Activated CD8-positive, alpha-beta T cell treated with anti-CD3 and anti-CD28 coated beads for 36 hours (primary cell): ENCODE data around the gene MOV10L1. TPM values are rescaled to one million over a fixed set of nuclear protein-coding genes. Genes with fewer than 3 reads are reported as not detected.
"Not testable (repeated sequence)": the region's sequence is repeated elsewhere in the genome, so short reads cannot be mapped to it uniquely, and the experiment has no call there.

Experiments
- ATAC-seq: fragments of 200-7000 bp; cut with Tn5 transposase; one replicate; pipeline ENCODE4 v1.10.0; 2021; ENCODE audit warnings: mild to moderate bottlenecking, moderate library complexity
- CTCF ChIA-PET: fragments of 350-600 bp; sonication (Branson Sonifier 250); formaldehyde crosslinking; loops from one replicate; lab custom pipeline; 2021; ENCODE audit warnings: antibody characterized with exemption; lab: Charles Lee
- POLR2A ChIA-PET: fragments of 350-600 bp; sonication (Branson Sonifier 250); formaldehyde crosslinking; loops from one replicate; lab custom pipeline; 2021; ENCODE audit warnings: antibody characterized with exemption; lab: Charles Lee
- DNase-seq: peaks from one replicate; pipeline ENCODE4 v3.0.0-alpha.2; 2020
- H3K27ac Mint-ChIP-seq: one replicate; pipeline ENCODE4 v1.8.0; 2021; ENCODE audit warnings: mild to moderate bottlenecking, mixed read lengths
- H3K27me3 Mint-ChIP-seq: one replicate; pipeline ENCODE4 v1.8.0; 2021; ENCODE audit warnings: mixed read lengths
- H3K36me3 Mint-ChIP-seq: one replicate; pipeline ENCODE4 v1.8.0; 2021; ENCODE audit warnings: low read depth, mixed read lengths
- H3K4me1 Mint-ChIP-seq: one replicate; pipeline ENCODE4 v1.8.0; 2021; ENCODE audit warnings: low read depth, mixed read lengths
- H3K4me3 Mint-ChIP-seq: one replicate; pipeline ENCODE4 v1.8.0; 2021; ENCODE audit warnings: mild to moderate bottlenecking, moderate library complexity, mixed read lengths
- H3K9me3 Mint-ChIP-seq: one replicate; pipeline ENCODE4 v1.8.0; 2021; ENCODE audit warnings: mixed read lengths
- CTCF ChIP-seq: fragments of 200-600 bp; IDR thresholded peaks from one replicate; pipeline ENCODE4 v1.8.0; 2022; ENCODE audit warnings: antibody characterized with exemption, mild to moderate bottlenecking
- intact Hi-C: fragments of 100-400 bp; cut with micrococcal nuclease; formaldehyde crosslinking; loops from one replicate; pipeline ENCODE4 v1.10.0; 2022
- total RNA-seq, 2 experiments: library from RNA; stranded (reverse); gene quantifications; one replicate each; pipeline ENCODE4 v1.2.3, GENCODE V29; 2021

MOV10L1 gene
- total RNA-seq, 2 experiments from 2014 or later, result 0.34 TPM; not detected in 1

GRCh38 chr22:50134481-50134880 lies 44.7 kb downstream of the MOV10L1 start:
- no peaks in the 10 kb centered on the region for H3K9me3 Mint-ChIP-seq
- H3K4me1 Mint-ChIP-seq, result no peaks in the 10 kb centered on the region
- TF ChIP-seq CTCF, result no peak
- intact Hi-C loops, result no loop called here
- no peak overlapping the region for H3K27ac Mint-ChIP-seq
- H3K36me3 Mint-ChIP-seq, result no peaks in the 10 kb centered on the region
- ATAC-seq (no peak), DNase-seq (no peak)
- H3K27me3 Mint-ChIP-seq, result peaks cover 26% of the 10 kb centered on the region
- no peak overlapping the region for H3K4me3 Mint-ChIP-seq
- POLR2A ChIA-PET, result no interaction called here
- CTCF ChIA-PET, result no interaction called here

GRCh38 chr22:50136581-50137015 lies 46.8 kb downstream of the MOV10L1 start:
- no peak overlapping the region for H3K4me3 Mint-ChIP-seq
- intact Hi-C loops, result no loop called here

GRCh38 chr22:50137277-50137676 lies 47.5 kb downstream of the MOV10L1 start:
- ATAC-seq, H3K27ac Mint-ChIP-seq, DNase-seq, H3K9me3 Mint-ChIP-seq, intact Hi-C loops, H3K36me3 Mint-ChIP-seq, POLR2A ChIA-PET, H3K4me3 Mint-ChIP-seq, H3K4me1 Mint-ChIP-seq: not testable (repeated sequence)
- CTCF ChIA-PET, result interaction anchor here (2.1 kb wide), 1 partner anchor 11 kb away, joined by 6 read pairs; no protein-coding TSS in a partner anchor
- peaks cover 16% of the 10 kb centered on the region for H3K27me3 Mint-ChIP-seq

More at GRCh38 chr22:50136581-50137015, 46.8 kb downstream of the MOV10L1 start:
- POLR2A ChIA-PET, result interaction anchor here (0.8 kb wide), 1 partner anchor 32 kb away, joined by 3 read pairs; no protein-coding TSS in a partner anchor
- Mint-ChIP-seq H3K27me3 (peaks cover 19% of the 10 kb centered on the region), H3K9me3 (no peaks in the 10 kb centered on the region), H3K4me1 (no peaks in the 10 kb centered on the region), H3K36me3 (no peaks in the 10 kb centered on the region), H3K27ac (no peak overlapping the region)
- TF ChIP-seq CTCF, result no peak
- CTCF ChIA-PET, result interaction anchor here (0.6 to 2.1 kb wide), 2 partner anchors 12 kb away, joined by 3 to 6 read pairs; no protein-coding TSS in a partner anchor
- DNase-seq (no peak), ATAC-seq (no peak)

GRCh38 chr22:50138041-50138440 lies 48.2 kb downstream of the MOV10L1 start:
- DNase-seq (no peak), ATAC-seq (no peak)
- Mint-ChIP-seq H3K27ac (no peak overlapping the region), H3K4me1 (no peaks in the 10 kb centered on the region), H3K36me3 (no peaks in the 10 kb centered on the region), H3K27me3 (peaks cover 16% of the 10 kb centered on the region), H3K9me3 (no peaks in the 10 kb centered on the region), H3K4me3 (no peak overlapping the region)
- no peak for TF ChIP-seq CTCF
- ChIA-PET POLR2A (no interaction called here), CTCF (interaction anchor here (1.6 kb wide), 1 partner anchor 11 kb away, joined by 5 read pairs; no protein-coding TSS in a partner anchor)
- intact Hi-C loops, result no loop called here

- no peak overlapping the region for H3K27ac Mint-ChIP-seq
- no peak for TF ChIP-seq CTCF
- ChIA-PET POLR2A (no interaction called here), CTCF (interaction anchor here (1.6 kb wide), 1 partner anchor 10 kb away, joined by 5 read pairs; no protein-coding TSS in a partner anchor)
- no peak for ATAC-seq
- intact Hi-C loops, result no loop called here
- no peak for DNase-seq
- H3K4me1 Mint-ChIP-seq, result no peaks in the 10 kb centered on the region
- no peaks in the 10 kb centered on the region for H3K36me3 Mint-ChIP-seq
- H3K4me3 Mint-ChIP-seq, result no peak overlapping the region
- no peaks in the 10 kb centered on the region for H3K9me3 Mint-ChIP-seq
- peaks cover 14% of the 10 kb centered on the region for H3K27me3 Mint-ChIP-seq
These were observed 49.2 kb downstream of the MOV10L1 start for GRCh38 chr22:50138988-50139387.
